Measurements from ENCODE around the gene ARRB2.
A peak's percentile ranks its signal among the peaks of the same experiment; 100 is the strongest.
"Not testable (repeated sequence)": the region's sequence is repeated elsewhere in the genome, so short reads cannot be mapped to it uniquely, and the experiment has no call there.

Gene ARRB2

DNA sequence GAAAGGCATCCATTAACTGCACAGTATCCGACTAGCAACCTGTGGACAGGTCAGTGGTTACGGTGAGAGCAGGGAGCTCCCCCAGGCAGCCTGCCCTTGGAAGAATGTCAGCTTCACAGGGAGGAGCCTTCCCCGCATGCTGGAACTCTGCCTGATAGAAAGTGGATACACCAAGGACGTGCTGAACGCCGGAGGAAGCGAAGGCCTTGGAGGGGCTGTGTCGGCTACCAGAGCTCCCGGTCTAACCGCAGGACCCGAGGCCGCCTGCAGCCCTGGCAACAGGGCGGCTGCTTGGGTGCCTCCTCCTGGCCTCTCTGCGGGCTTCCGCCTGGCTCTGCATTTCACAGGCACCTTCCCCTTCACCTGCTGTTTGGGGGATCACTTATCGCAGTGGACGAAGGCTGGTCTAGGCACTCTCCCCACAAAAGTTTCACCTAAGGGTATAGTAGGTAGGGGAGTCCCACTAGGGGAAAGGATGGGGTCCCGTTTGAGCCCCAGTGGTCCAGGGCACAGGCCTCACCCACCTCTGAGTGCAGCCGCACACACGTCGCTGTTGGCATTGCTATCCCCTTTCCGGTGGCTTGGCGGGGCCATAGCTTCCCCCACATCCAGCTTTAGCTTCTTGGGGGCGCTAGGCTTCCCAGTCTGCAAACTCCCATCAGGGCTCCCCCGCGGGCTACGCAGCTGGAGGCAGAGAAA, 36.3 kb upstream of the ARRB2 start:
- TF ChIP-seq Cebpa-rat (IDR thresholded peaks at IDR 0.05), result no peak
- Histone ChIP-seq H3K36me3 (peaks cover 81 to 100% (median 95%) of the 10 kb centered on the region in 11 experiments), H3K4me3 (no peak overlapping the region), H3K4me2 (no peak overlapping the region), H3K9ac (no peak overlapping the region), H3K4me1 (peaks cover 0 to 23% (median 5%) of the 10 kb centered on the region in 10 experiments; a peak in 9 of 20 replicates), H3K27me3 (no peaks in the 10 kb centered on the region), H3K9me3 (replicated peaks in 1 of 11) (no peaks in the 10 kb centered on the region), H3K27ac (no peak overlapping the region), H4K20me1 (peaks cover 0 to 65% (median 16%) of the 10 kb centered on the region in 11 experiments; a peak in 11 of 22 replicates)

DNA sequence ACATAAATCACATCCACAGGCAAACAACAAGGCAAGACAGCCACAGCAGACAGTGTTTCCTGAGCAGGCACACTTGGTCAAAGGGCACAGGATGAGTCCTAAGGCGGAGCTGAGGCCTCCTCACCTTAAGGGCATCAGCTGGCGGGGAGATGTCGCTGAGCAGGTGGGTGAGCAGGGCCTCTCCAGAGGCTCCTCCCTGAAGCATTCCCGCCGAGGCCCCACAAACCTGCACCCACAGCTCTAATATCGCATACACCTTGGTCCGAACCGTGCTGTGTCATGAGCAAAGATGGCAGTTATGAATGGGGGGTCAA, 35.8 kb upstream of the ARRB2 start:
- TF ChIP-seq Cebpa-rat (IDR thresholded peaks at IDR 0.05), result no peak
- H3K36me3 ChIP-seq, result peaks cover 84 to 100% (median 97%) of the 10 kb centered on the region in 11 experiments

DNA sequence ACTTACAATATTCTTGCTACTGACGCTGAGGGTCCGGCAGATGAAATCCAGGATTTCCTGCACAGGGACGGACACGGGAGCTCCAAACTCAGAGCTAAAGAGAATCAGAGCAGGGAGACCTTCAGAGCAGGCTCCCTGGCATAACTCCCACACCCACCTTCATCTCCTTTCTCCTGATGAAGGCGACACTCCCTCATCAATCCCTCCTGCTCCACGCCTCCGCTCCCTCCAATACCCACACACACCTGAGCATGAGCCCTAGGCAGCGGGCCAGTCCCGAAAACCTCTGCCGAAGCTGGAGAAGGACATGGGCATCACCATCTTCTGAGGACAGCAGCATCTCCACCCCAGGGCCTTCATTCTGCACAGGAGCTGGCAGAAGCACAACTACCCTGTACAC, 34.6 kb upstream of the ARRB2 start:
- Histone ChIP-seq H4K20me1 (peaks cover 0 to 74% (median 16%) of the 10 kb centered on the region in 11 experiments; a peak in 11 of 22 replicates), H3K27me3 (no peaks in the 10 kb centered on the region), H3K4me3 (no peak overlapping the region), H3K36me3 (peaks cover 89 to 100% (median 98%) of the 10 kb centered on the region in 11 experiments), H3K4me1 (peaks cover 0 to 25% (median 5%) of the 10 kb centered on the region in 10 experiments; a peak in 9 of 20 replicates), H3K4me2 (peak overlapping the region in 2 of 11 experiments; percentile 10 to 12; a peak in 3 of 22 replicates), H3K27ac (peak overlapping the region in 1 of 11 experiments; percentile 40; a peak in 3 of 22 replicates), H3K9ac (0 out of 22 replicates have a peak overlapping the region, but pooled peaks of 1 of the 11 experiments have one; percentile 10), H3K9me3 (replicated peaks in 1 of 11) (no peaks in the 10 kb centered on the region)
- no peak for TF ChIP-seq Cebpa-rat (IDR thresholded peaks at IDR 0.05)

More for the DNA sequence above, 35.8 kb upstream of the ARRB2 start:
- H3K4me3 ChIP-seq, result no peak overlapping the region
- H3K27ac ChIP-seq, result no peak overlapping the region
- H3K4me2 ChIP-seq, result no peak overlapping the region
- H3K9me3 ChIP-seq (replicated peaks in 1 of 11), result no peaks in the 10 kb centered on the region
- peaks cover 0 to 67% (median 16%) of the 10 kb centered on the region in 11 experiments; a peak in 11 of 22 replicates for H4K20me1 ChIP-seq
- peaks cover 0 to 25% (median 5%) of the 10 kb centered on the region in 10 experiments; a peak in 9 of 20 replicates for H3K4me1 ChIP-seq
- H3K9ac ChIP-seq, result no peak overlapping the region
- no peaks in the 10 kb centered on the region for H3K27me3 ChIP-seq

DNA sequence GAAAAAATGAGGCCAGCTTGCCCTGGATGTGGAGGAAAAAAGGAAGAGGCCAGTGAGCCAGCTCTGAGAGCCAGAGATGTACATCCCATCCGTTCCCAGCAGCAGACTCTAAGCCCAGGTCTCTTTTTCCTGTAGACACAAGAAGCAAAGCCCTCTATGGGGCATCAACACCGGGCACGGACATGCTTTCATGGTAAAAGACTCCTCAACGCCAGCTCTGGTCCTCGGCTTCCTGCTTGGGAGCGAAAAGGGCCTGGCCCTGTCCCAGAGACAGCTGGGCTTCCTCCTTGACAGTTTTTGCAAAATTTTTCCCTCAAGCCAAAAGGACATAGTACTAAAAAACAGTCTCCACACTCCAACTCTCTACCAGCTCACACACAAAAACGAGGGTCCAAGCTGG, 33.6 kb upstream of the ARRB2 start:
- Histone ChIP-seq H3K4me2 (no peak overlapping the region), H3K9ac (peak overlapping the region in 3 of 11 experiments; percentile 14 to 20 (median 19); a peak in 2 of 22 replicates), H3K27me3 (no peaks in the 10 kb centered on the region), H3K9me3 (replicated peaks in 1 of 11) (no peaks in the 10 kb centered on the region), H3K4me3 (no peak overlapping the region), H4K20me1 (peaks cover 0 to 74% (median 16%) of the 10 kb centered on the region in 11 experiments; a peak in 11 of 22 replicates), H3K36me3 (peaks cover 89 to 100% (median 98%) of the 10 kb centered on the region in 11 experiments), H3K4me1 (peaks cover 0 to 25% (median 5%) of the 10 kb centered on the region in 10 experiments; a peak in 9 of 20 replicates), H3K27ac (no peak overlapping the region)
- TF ChIP-seq Cebpa-rat (IDR thresholded peaks at IDR 0.05), result no peak

DNA sequence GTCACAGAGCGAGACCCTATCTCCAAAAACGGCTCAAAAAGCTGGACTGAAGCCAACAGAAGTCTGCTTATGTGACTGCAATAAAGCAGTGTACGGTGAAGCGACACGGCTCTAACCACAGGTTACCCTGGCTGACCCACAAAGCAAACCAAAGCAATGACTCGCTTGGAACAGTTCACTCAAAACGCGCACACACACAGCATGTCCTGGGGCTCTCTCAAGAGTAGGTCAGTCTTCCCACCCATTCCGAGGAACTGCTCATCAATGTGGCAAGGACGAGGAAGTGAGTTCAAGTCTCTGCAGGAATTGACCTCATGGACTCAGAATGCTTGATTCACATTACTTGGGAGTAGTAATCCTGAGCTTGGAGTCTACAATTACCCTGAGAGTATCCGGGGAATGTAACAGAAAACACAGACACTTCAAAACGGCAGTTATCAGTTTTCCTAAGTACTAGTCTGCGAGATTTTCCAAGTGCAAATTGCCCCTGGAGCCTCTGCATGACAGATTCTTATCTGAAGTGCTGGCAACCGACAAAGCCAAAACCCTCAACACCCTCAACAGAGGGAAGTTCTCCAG, 31.9 kb upstream of the ARRB2 start:
- H3K4me1 ChIP-seq, result peaks cover 0 to 25% (median 5%) of the 10 kb centered on the region in 10 experiments; a peak in 9 of 20 replicates
- no peaks in the 10 kb centered on the region for H3K27me3 ChIP-seq
- no peak overlapping the region for H3K9ac ChIP-seq
- TF ChIP-seq Cebpa-rat (IDR thresholded peaks at IDR 0.05), result no peak
- H3K9me3 ChIP-seq (replicated peaks in 1 of 11), result no peaks in the 10 kb centered on the region
- no peak overlapping the region for H3K27ac ChIP-seq
- peaks cover 86 to 100% (median 98%) of the 10 kb centered on the region in 11 experiments for H3K36me3 ChIP-seq
- H4K20me1 ChIP-seq, result peaks cover 0 to 66% (median 15%) of the 10 kb centered on the region in 11 experiments; a peak in 9 of 22 replicates
- H3K4me2 ChIP-seq, result peak overlapping the region in 4 of 11 experiments; percentile 4 to 47 (median 21); a peak in 6 of 22 replicates
- no peak overlapping the region for H3K4me3 ChIP-seq

DNA sequence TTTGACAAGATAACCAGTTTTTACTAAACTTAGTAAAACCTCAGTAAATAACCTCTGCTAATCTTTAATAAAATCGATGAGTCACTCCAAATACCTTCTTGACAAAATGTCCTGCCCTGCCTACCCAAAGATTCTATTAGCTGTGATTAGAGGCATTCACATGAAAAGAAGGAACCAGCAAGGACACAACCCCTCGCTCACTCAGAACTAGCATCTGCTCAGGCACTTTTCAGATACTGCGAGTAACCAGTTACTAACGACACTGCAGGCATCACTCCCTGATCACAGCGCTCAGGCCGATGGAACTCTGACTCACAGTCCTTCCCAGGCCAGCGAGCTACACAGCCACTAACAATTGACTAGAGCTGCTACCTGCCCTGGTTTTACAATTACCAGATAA, 30.8 kb upstream of the ARRB2 start:
- H3K9ac ChIP-seq, result peak overlapping the region in 1 of 11 experiments; percentile 14; a peak in 2 of 22 replicates

DNA sequence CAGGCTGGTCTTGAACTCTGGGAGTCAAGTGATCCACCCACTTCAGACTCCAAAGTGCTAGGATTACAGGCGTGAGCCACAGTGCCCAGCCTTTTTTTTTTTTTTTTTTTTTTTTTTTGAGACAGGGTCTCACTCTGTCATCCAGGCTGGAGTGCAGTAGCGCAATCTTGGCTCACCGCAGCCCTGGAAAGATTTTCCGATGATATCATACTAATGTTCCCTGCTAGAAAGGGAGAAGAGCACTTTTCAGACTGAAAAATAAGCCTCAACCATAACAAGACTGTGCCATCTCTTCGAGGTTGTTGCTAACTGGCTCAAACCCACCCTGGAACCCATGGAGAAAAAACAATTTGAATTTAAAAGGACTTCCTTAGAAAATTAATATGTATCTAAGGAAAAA, 26.7 kb upstream of the ARRB2 start:
- H3K9me3 ChIP-seq (replicated peaks in 1 of 11); H3K9ac ChIP-seq; H3K27ac ChIP-seq; H3K4me3 ChIP-seq; H3K4me2 ChIP-seq; H3K27me3 ChIP-seq: not testable (repeated sequence)
- Histone ChIP-seq H4K20me1 (peaks cover 0 to 77% (median 17%) of the 10 kb centered on the region in 11 experiments; a peak in 15 of 22 replicates), H3K4me1 (peaks cover 0 to 17% (median 2%) of the 10 kb centered on the region in 10 experiments; a peak in 9 of 20 replicates), H3K36me3 (peaks cover 59 to 100% (median 95%) of the 10 kb centered on the region in 11 experiments)

More for the DNA sequence above, 30.8 kb upstream of the ARRB2 start:
- Histone ChIP-seq H3K27ac (peak overlapping the region in 1 of 11 experiments; percentile 16; a peak in 1 of 22 replicates), H3K4me1 (peaks cover 0 to 25% (median 5%) of the 10 kb centered on the region in 10 experiments; a peak in 9 of 20 replicates), H3K27me3 (no peaks in the 10 kb centered on the region), H3K4me2 (no peak overlapping the region), H3K36me3 (peaks cover 81 to 100% (median 98%) of the 10 kb centered on the region in 11 experiments), H3K9me3 (replicated peaks in 1 of 11) (no peaks in the 10 kb centered on the region), H4K20me1 (peaks cover 0 to 62% (median 12%) of the 10 kb centered on the region in 11 experiments; a peak in 9 of 22 replicates), H3K4me3 (no peak overlapping the region)
- TF ChIP-seq Cebpa-rat (IDR thresholded peaks at IDR 0.05), result no peak

DNA sequence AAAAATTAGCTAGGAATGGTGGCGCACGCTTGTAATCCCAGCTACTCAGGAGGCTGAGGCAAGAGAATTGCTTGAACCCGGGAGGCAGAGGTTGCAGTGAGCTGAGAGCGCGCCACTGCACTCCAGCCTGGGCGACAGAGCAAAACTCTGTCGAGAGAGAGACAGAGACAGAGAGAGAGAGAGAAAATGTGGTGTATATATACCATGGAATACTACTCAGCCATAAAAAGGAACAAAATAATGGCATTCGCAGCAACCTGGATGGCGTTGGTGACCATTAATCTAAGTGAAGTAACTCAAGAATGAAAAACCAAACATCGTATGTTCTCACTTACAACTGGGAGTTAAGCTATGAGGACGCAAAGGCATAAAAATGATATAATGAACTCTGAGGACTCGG, 20.6 kb upstream of the ARRB2 start:
- H3K4me3 ChIP-seq; H3K27ac ChIP-seq; H3K27me3 ChIP-seq; H3K9me3 ChIP-seq (replicated peaks in 1 of 11); H3K9ac ChIP-seq; H3K4me2 ChIP-seq; H3K4me1 ChIP-seq: not testable (repeated sequence)
- Histone ChIP-seq H3K36me3 (peaks cover 40 to 97% (median 89%) of the 10 kb centered on the region in 11 experiments), H4K20me1 (peaks cover 0 to 100% (median 61%) of the 10 kb centered on the region in 11 experiments; a peak in 20 of 22 replicates)

DNA sequence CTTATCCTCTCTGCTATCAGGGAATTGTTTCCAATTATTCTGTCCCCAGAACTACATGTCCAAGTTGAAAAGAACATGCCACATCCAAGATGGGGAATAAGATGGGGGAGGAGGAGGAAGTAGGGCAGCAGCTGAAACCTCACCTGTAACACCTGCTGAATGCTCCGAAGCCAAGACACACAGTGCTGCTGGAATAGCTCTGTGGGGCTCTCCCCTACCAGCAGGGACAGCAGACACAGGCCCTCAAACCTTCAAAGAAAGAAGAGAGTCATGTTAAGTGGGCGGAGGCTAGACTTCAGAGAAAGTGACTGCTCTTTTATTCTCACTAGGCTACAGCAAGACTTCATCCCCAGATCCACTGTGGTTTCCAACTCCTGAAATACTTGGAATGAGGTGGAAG, 19.7 kb upstream of the ARRB2 start:
- H3K4me2 ChIP-seq, result no peak overlapping the region
- peaks cover 34 to 97% (median 91%) of the 10 kb centered on the region in 11 experiments for H3K36me3 ChIP-seq
- H3K27ac ChIP-seq, result no peak overlapping the region
- TF ChIP-seq Cebpa-rat (IDR thresholded peaks at IDR 0.05), result no peak
- H3K9me3 ChIP-seq (replicated peaks in 1 of 11), result no peaks in the 10 kb centered on the region
- H3K27me3 ChIP-seq, result no peaks in the 10 kb centered on the region
- no peak overlapping the region for H3K9ac ChIP-seq
- no peak overlapping the region for H3K4me3 ChIP-seq
- peaks cover 0 to 100% (median 64%) of the 10 kb centered on the region in 11 experiments; a peak in 20 of 22 replicates for H4K20me1 ChIP-seq
- peaks cover 0 to 10% (median 0%) of the 10 kb centered on the region in 10 experiments; a peak in 3 of 20 replicates for H3K4me1 ChIP-seq
